ENCODE results near the gene KCNK4. TPM values are rescaled to one million over a fixed set of nuclear protein-coding genes. Genes with fewer than 3 reads are reported as not detected.

Gene KCNK4
- total and polyA plus RNA-seq, 12 donors: 0.10 to 0.54 TPM; not detected in 10

GRCh38 chr11:64291752-64292459, 804 bp downstream of the KCNK4 start:
- WGBS, 4 donors: 0 to 1% (median 0%) methylated on average over 4 to 96 of the region's 96 CpGs; no CpG with 5 or more reads in 1 of the 4 donors
- Histone ChIP-seq H3K27ac (no peak overlapping the region), H3K9me3 (replicated peaks in 1 of 3) (no peaks in the 10 kb centered on the region), H3K4me1 (replicated peaks in 1 of 2) (peaks cover 0 to 10% of the 10 kb centered on the region in 2 donors), H3K27me3 (peaks cover 33% of the 10 kb centered on the region), H3K36me3 (replicated peaks in 1 of 2) (no peaks in the 10 kb centered on the region), H3K4me3 (peak overlapping the region in 1 of 4 donors; percentile 35)
- TF ChIP-seq POLR2A (IDR thresholded peaks at IDR 0.05) (no peak), CTCF (IDR thresholded peaks at IDR 0.05) (no peak)
- intact Hi-C loops (cut with DNase I): loop anchor here in 1 of 2 donors (10.0 kb wide), 1 partner anchor 287 kb away; no protein-coding TSS in a partner anchor
- DNase-seq: no peak

- peaks cover 41% of the 10 kb centered on the region for H3K27me3 ChIP-seq
- no peak for TF ChIP-seq POLR2A (IDR thresholded peaks at IDR 0.05)
- TF ChIP-seq CTCF (IDR thresholded peaks at IDR 0.05): no peak
- WGBS, 4 donors: 41 to 53% (median 49%) methylated on average over 12 to 42 of the region's 42 CpGs
- intact Hi-C loops (cut with DNase I): loop anchor here in 1 of 2 donors (10.0 kb wide), 1 partner anchor 288 kb away; no protein-coding TSS in a partner anchor
- H3K27ac ChIP-seq: no peak overlapping the region
- no peak overlapping the region for H3K4me3 ChIP-seq
- peaks cover 0 to 10% of the 10 kb centered on the region in 2 donors for H3K4me1 ChIP-seq (replicated peaks in 1 of 2)
- H3K36me3 ChIP-seq (replicated peaks in 1 of 2): no peaks in the 10 kb centered on the region
- no peak for DNase-seq
- no peaks in the 10 kb centered on the region for H3K9me3 ChIP-seq (replicated peaks in 1 of 3)
These were observed 1.6 kb downstream of the KCNK4 start for GRCh38 chr11:64292460-64293254.

GRCh38 chr11:64294774-64295173, 3.7 kb downstream of the KCNK4 start:
- TF ChIP-seq CTCF (IDR thresholded peaks at IDR 0.05) (no peak), POLR2A (IDR thresholded peaks at IDR 0.05) (no peak)
- intact Hi-C loops (cut with DNase I): loop anchor here in 1 of 2 donors (5.0 to 10.0 kb wide), 2 partner anchors 87 to 290 kb away; partner anchors contain the start of gene FERMT3
- 37 to 54% (median 40%) methylated on average over 3 of the region's 3 CpGs for WGBS, 4 donors
- H3K27me3 ChIP-seq: peaks cover 61% of the 10 kb centered on the region
- no peak overlapping the region for H3K27ac ChIP-seq
- DNase-seq: no peak
- H3K4me1 ChIP-seq (replicated peaks in 1 of 2): peaks cover 8 to 20% of the 10 kb centered on the region in 2 donors
- no peak overlapping the region for H3K4me3 ChIP-seq
- H3K9me3 ChIP-seq (replicated peaks in 1 of 3): no peaks in the 10 kb centered on the region
- no peaks in the 10 kb centered on the region for H3K36me3 ChIP-seq (replicated peaks in 1 of 2)

GRCh38 chr11:64295760-64296159, 4.7 kb downstream of the KCNK4 start:
- 80 to 94% (median 87%) methylated on average over 4 of the region's 4 CpGs for WGBS, 4 donors
- TF ChIP-seq POLR2A (IDR thresholded peaks at IDR 0.05) (no peak), CTCF (IDR thresholded peaks at IDR 0.05) (no peak)
- peaks cover 63% of the 10 kb centered on the region for H3K27me3 ChIP-seq

More at GRCh38 chr11:64295760-64296159, 4.7 kb downstream of the KCNK4 start:
- DNase-seq: no peak
- Histone ChIP-seq H3K4me1 (replicated peaks in 1 of 2) (peaks cover 18 to 30% of the 10 kb centered on the region in 2 donors), H3K27ac (no peak overlapping the region), H3K9me3 (replicated peaks in 1 of 3) (no peaks in the 10 kb centered on the region), H3K36me3 (replicated peaks in 1 of 2) (no peaks in the 10 kb centered on the region), H3K4me3 (no peak overlapping the region)
- intact Hi-C loops (cut with DNase I): loop anchor here in 1 of 2 donors (5.0 to 10.0 kb wide), 2 partner anchors 88 to 291 kb away; partner anchors contain the start of gene FERMT3

Data from adrenal gland (tissue), 12 donors.